GM18867 (cell line): ENCODE results near the gene TCEAL3.
"Not testable (repeated sequence)": the region's sequence is repeated elsewhere in the genome, so short reads cannot be mapped to it uniquely, and the experiment has no call there.

Experiments used
- ATAC-seq: cut with Tn5 transposase; IDR thresholded peaks from one replicate; pipeline ENCODE4 v1.9.1; 2021; ENCODE audit warnings: mild to moderate bottlenecking, moderate library complexity; ENCODE audit not compliant: unreplicated experiment

The TCEAL3 gene

DNA sequence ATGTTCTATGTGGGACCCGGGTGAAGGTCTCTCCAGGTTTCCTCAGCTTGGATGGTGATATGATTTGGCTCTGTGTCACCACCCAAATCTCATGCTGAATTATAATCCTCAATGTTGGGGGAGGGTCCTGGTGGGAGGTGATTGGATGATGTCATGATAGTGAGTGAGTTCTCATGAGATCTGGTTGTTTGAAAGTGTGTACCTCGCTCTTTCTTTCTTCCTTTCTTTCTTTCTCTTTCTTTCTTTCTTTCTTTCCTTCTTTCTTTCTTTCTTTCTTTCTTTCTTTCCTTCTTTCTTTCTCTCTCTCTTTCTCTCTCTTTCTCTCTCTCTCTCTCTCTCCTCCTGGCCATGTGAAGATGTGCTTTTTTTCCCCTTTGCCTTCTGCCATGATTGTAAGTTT is 51.7 kb downstream of the TCEAL3 start:
- ATAC-seq = not testable (repeated sequence)
